ENCODE data around the gene DHFR2. TPM values are rescaled to one million over a fixed set of nuclear protein-coding genes. Genes with fewer than 3 reads are reported as not detected.

DHFR2 gene
- total RNA-seq, 1 experiment from 2014 or later: 7.9 TPM

DNA sequence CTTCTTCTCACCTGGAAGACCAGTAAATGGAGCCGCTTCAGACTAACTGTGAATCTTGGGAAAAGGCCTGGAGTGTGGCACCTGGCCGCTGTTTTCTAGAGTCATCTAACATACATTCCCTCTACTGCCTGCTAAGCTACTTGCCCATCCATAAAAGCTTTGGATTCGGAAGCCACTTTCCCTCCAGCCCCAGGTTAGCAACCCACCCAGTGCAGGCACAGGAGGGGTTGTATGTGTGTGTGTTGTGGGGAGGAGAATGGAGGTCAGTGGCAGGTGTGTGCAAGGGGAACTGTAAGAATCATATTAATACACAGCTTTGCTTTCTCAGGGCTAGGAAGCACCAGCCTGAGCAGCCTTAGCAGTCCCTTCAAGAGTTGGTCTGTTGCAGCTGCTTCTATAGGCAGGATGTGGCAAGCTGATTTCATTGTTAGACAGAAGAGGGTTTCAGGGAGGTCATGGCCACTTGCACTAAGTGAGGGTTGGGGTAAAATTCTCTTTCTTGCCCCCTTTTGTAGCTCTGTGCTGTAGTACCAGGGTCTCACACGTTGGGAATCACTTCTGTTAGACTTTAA, 9.1 kb upstream of the DHFR2 start:
- Histone ChIP-seq H3K27ac (ENCODE audit: low read length) (no peak overlapping the region), H2AFZ (ENCODE audit: low read length) (no peak overlapping the region), H3K9me2 (replicated peaks; ENCODE audit: insufficient read depth, low read length) (no peaks in the 10 kb centered on the region), H3K4me2 (ENCODE audit: low read depth, low read length, poor library complexity, severe bottlenecking) (no peak overlapping the region), H3K9me3 (ENCODE audit: low read length) (no peaks in the 10 kb centered on the region), H4K20me1 (ENCODE audit: insufficient read depth, low read depth, low read length) (no peaks in the 10 kb centered on the region), H3K36me3 (ENCODE audit: insufficient read depth, low read length) (peaks cover 24% of the 10 kb centered on the region), H3K4me3 (ENCODE audit: low read length) (no peak overlapping the region), H3K9ac (ENCODE audit: low read length) (no peak overlapping the region), H3K27me3 (ENCODE audit: low read length) (no peaks in the 10 kb centered on the region), H3K79me2 (ENCODE audit: low read length) (peaks cover 91% of the 10 kb centered on the region), H3K4me1 (ENCODE audit: low read length) (peaks cover 8% of the 10 kb centered on the region)
- no peak for DNase-seq

DNA sequence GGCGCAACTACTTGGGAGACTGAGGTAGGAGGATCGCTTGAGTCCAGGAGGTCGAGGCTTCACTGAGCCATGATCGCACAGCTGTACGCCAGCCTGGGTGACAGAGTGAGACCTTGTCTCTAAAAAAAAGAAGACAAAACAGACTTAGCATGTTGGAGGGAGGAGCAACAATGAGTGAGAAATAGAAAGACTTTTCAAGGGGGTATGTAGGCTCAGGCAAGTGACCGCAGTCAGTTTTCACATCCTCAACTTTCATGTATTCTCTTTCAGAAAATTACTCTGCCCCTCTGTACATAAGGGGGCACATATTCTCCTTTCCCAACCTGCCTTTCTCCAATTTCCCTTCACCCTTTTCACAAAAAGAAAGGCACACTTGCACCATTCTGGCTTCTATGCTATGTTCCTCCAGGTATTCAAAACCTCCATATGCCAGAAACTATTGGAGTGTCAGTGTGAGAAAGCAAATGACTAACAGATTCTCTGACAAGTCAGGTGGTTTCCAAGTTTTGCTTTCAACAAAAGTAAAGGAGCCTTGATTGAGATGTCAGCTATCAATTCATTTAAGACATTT, 7.7 kb upstream of the DHFR2 start:
- Histone ChIP-seq H4K20me1 (ENCODE audit: insufficient read depth, low read depth, low read length) (no peaks in the 10 kb centered on the region), H3K4me1 (ENCODE audit: low read length) (peaks cover 22% of the 10 kb centered on the region), H3K79me2 (ENCODE audit: low read length) (peaks cover 91% of the 10 kb centered on the region), H3K4me2 (ENCODE audit: low read depth, low read length, poor library complexity, severe bottlenecking) (no peak overlapping the region), H2AFZ (ENCODE audit: low read length) (no peak overlapping the region), H3K27ac (ENCODE audit: low read length) (no peak overlapping the region), H3K4me3 (ENCODE audit: low read length) (no peak overlapping the region), H3K9ac (ENCODE audit: low read length) (no peak overlapping the region), H3K36me3 (ENCODE audit: insufficient read depth, low read length) (peaks cover 24% of the 10 kb centered on the region), H3K9me3 (ENCODE audit: low read length) (no peaks in the 10 kb centered on the region), H3K27me3 (ENCODE audit: low read length) (no peaks in the 10 kb centered on the region), H3K9me2 (replicated peaks; ENCODE audit: insufficient read depth, low read length) (no peaks in the 10 kb centered on the region)
- DNase-seq: no peak

DNA sequence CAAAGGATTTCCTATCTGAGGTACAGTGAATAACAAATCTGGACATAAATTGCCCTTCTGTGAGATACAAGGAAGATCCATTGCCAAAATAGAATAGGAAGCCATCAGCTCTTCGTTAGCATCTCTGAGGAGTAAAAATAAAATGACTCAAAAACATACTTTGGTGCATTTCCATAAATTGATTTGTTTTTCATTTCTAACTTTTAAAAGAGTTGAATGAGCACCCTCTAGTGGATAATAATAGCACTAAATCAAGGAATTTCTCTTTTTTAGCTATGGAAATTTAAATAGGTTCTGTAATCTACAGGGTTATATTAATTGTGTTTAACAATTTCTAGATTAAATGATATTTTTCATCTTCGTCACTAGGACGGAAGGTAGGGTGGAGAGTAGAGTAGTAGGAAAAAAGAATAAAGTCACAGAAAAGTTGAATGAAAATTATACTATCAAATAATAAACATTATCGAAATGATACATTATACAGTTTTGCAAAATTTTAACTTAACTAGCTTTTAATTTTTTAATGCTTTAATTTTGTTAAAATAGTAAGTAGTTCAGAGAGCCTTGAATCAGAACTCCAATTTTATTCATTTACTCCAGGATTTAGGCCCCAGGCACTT, 6.6 kb upstream of the DHFR2 start:
- no peaks in the 10 kb centered on the region for H3K9me3 ChIP-seq (ENCODE audit: low read length)
- peaks cover 22% of the 10 kb centered on the region for H3K36me3 ChIP-seq (ENCODE audit: insufficient read depth, low read length)
- peaks cover 91% of the 10 kb centered on the region for H3K79me2 ChIP-seq (ENCODE audit: low read length)
- H3K4me1 ChIP-seq (ENCODE audit: low read length): peaks cover 33% of the 10 kb centered on the region
- H2AFZ ChIP-seq (ENCODE audit: low read length): no peak overlapping the region
- H4K20me1 ChIP-seq (ENCODE audit: insufficient read depth, low read depth, low read length): no peaks in the 10 kb centered on the region
- H3K4me2 ChIP-seq (ENCODE audit: low read depth, low read length, poor library complexity, severe bottlenecking): peak overlapping the region; percentile 4
- DNase-seq: peak; percentile 74
- H3K9ac ChIP-seq (ENCODE audit: low read length): no peak overlapping the region
- no peak overlapping the region for H3K4me3 ChIP-seq (ENCODE audit: low read length)
- H3K9me2 ChIP-seq (replicated peaks; ENCODE audit: insufficient read depth, low read length): no peaks in the 10 kb centered on the region
- no peak overlapping the region for H3K27ac ChIP-seq (ENCODE audit: low read length)
- H3K27me3 ChIP-seq (ENCODE audit: low read length): no peaks in the 10 kb centered on the region

DNA sequence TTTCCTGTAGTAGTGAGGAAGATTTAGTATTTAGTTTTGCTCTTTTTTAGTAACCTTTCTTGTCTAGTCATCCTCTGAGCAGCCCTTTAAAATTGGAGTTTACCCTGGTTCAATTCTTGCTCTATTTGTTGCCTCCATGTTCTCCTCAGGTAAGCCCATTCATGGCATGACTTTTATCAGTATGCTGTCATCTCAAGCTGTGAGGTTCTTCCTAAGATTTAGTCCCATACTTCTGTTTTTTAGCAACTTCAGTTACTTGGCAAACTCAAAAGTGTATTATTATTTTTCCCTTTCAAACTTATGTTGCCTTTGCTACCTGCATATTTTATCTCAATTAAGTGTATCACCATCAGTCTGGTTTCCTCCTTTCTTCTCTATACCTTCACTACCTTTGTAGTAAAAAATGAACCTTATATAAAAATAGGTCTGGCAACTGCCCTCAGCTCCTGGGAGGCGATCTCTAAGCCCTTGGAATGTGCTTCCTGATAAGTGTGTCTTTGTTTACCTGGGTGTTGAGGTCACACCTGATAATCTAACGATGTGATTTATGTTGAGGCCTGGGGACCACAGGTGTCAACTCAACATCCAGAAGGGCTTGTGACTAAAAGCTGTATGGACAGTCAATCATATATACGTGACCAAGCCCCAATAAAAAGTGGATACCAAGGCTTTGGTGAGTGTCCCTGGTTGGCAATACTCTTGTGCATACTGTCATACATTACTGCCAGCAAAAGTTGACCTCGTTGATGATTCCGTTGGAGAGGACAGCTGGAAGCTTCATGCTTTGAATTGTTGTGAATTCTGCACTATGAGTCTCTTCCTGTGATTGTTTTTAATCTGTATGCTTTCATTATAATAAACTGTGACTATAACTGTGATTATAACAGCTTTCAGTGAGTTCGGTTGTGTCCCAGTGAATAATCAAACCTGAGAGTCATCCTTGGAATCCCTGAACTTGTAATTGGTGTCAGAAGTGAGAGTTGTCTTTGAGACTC, 4.1 kb upstream of the DHFR2 start:
- peak overlapping the region; percentile 96 for H3K4me2 ChIP-seq (ENCODE audit: low read depth, low read length, poor library complexity, severe bottlenecking)
- peak overlapping the region; percentile 59 for H3K27ac ChIP-seq (ENCODE audit: low read length)
- H4K20me1 ChIP-seq (ENCODE audit: insufficient read depth, low read depth, low read length): no peaks in the 10 kb centered on the region
- H3K27me3 ChIP-seq (ENCODE audit: low read length): no peaks in the 10 kb centered on the region
- H3K36me3 ChIP-seq (ENCODE audit: insufficient read depth, low read length): peaks cover 16% of the 10 kb centered on the region
- no peak overlapping the region for H2AFZ ChIP-seq (ENCODE audit: low read length)
- peaks cover 89% of the 10 kb centered on the region for H3K79me2 ChIP-seq (ENCODE audit: low read length)
- H3K9me2 ChIP-seq (replicated peaks; ENCODE audit: insufficient read depth, low read length): no peaks in the 10 kb centered on the region
- H3K9me3 ChIP-seq (ENCODE audit: low read length): no peaks in the 10 kb centered on the region
- no peak overlapping the region for H3K4me3 ChIP-seq (ENCODE audit: low read length)
- DNase-seq: no peak
- no peak overlapping the region for H3K9ac ChIP-seq (ENCODE audit: low read length)
- peaks cover 44% of the 10 kb centered on the region for H3K4me1 ChIP-seq (ENCODE audit: low read length)

DNA sequence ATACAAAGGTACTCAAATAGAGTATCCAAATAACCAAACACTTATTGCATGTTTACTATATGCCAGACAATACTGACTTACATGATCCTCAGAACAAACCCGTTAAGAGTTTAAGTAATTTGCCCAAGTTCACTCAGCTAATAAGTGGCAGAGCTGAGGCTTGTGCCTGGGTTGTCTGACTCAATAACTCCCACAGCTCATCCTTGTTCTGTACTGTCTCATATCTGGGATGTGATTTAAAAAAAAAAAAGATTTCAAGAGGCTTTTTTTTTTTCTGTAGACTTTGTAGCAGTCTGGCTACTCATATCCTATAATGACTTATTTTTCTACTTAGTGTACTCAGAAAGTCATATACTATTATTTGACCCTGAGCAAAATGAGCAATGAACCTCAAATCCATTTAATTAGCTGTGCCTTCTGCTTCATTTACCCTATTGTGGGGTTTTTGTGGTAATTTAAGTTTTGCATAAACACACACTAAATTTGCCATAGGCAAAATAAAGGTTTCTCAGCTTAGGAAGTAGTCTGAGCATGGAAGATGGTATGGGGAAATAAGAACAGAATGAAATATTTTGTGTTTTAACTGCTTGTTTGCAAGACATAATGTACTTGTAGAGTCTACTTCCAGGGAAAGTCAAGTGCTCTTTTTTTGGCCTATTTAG, 3.2 kb upstream of the DHFR2 start:
- Histone ChIP-seq H3K9me2 (replicated peaks; ENCODE audit: insufficient read depth, low read length) (no peaks in the 10 kb centered on the region), H3K4me1 (ENCODE audit: low read length) (peaks cover 50% of the 10 kb centered on the region), H3K27ac (ENCODE audit: low read length) (peak overlapping the region; percentile 59), H3K9me3 (ENCODE audit: low read length) (no peaks in the 10 kb centered on the region), H3K4me3 (ENCODE audit: low read length) (peak overlapping the region; percentile 75; the same call in 1 of the 2 replicates), H3K79me2 (ENCODE audit: low read length) (peaks cover 85% of the 10 kb centered on the region), H4K20me1 (ENCODE audit: insufficient read depth, low read depth, low read length) (no peaks in the 10 kb centered on the region), H3K36me3 (ENCODE audit: insufficient read depth, low read length) (peaks cover 14% of the 10 kb centered on the region), H2AFZ (ENCODE audit: low read length) (no peak overlapping the region), H3K27me3 (ENCODE audit: low read length) (no peaks in the 10 kb centered on the region), H3K4me2 (ENCODE audit: low read depth, low read length, poor library complexity, severe bottlenecking) (peak overlapping the region; percentile 96), H3K9ac (ENCODE audit: low read length) (0 out of 2 replicates have a peak overlapping the region, but pooled peaks have one; percentile 24)
- DNase-seq: peak; percentile 59

DNA sequence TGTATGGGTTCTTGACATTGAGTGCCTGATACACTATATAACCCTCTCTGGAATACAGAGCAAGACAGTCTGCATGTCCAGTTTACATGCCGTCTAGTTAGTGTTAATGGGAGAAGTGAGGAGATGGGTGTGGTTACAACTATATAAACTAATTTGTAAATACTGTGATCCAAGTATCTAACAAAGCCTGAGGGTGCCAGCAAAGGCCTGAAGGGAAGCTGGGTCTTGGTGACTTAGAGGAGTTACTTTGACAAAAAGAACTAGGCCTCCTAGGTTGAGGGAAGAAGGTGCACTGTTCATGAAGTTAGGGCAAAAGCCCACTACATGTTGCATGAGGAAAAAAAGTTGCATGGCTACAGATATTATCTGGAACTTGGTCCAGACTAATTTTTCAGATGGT, 2.4 kb upstream of the DHFR2 start:
- Histone ChIP-seq H3K4me1 (ENCODE audit: low read length) (peaks cover 50% of the 10 kb centered on the region), H3K9ac (ENCODE audit: low read length) (peak overlapping the region; percentile 82), H3K4me3 (ENCODE audit: low read length) (peak overlapping the region; percentile 75), H3K36me3 (ENCODE audit: insufficient read depth, low read length) (peaks cover 14% of the 10 kb centered on the region), H3K79me2 (ENCODE audit: low read length) (peaks cover 78% of the 10 kb centered on the region), H3K4me2 (ENCODE audit: low read depth, low read length, poor library complexity, severe bottlenecking) (peak overlapping the region; percentile 96), H3K9me2 (replicated peaks; ENCODE audit: insufficient read depth, low read length) (no peaks in the 10 kb centered on the region), H2AFZ (ENCODE audit: low read length) (no peak overlapping the region), H3K27ac (ENCODE audit: low read length) (peak overlapping the region; percentile 59), H3K27me3 (ENCODE audit: low read length) (no peaks in the 10 kb centered on the region), H4K20me1 (ENCODE audit: insufficient read depth, low read depth, low read length) (no peaks in the 10 kb centered on the region), H3K9me3 (ENCODE audit: low read length) (no peaks in the 10 kb centered on the region)
- DNase-seq: peak; percentile 53

DNA sequence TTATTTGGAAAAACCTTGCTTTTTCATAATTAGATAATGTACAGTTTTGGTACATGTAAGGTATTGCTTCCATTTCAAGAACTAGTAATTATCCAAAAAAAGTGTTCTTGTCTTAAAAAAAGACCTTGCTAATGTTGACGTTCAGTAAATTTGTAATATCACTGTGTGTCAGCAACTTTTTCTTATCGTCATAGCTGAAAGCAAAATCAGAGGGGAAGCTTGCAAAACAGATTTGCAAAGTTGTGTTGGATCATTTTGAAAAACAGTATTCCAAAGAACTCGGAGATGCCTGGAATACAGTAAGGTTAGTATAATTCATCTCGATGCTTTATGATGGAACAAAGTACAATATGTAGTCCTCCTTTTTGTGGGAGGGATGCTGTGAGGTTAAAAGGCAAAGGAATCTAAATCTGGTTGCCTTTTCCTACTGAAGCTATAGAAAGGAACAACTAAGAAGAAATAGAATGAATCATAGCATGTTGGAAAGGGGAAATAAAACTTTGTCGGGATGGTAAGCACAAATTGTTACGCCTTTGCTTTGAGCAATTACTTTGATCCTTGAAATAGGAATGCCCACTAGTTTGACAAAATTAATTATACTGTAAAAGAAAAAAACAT, 1.6 kb upstream of the DHFR2 start:
- peaks cover 49% of the 10 kb centered on the region for H3K4me1 ChIP-seq (ENCODE audit: low read length)
- H3K9me2 ChIP-seq (replicated peaks; ENCODE audit: insufficient read depth, low read length): no peaks in the 10 kb centered on the region
- no peak overlapping the region for H2AFZ ChIP-seq (ENCODE audit: low read length)
- H3K9ac ChIP-seq (ENCODE audit: low read length): peak overlapping the region; percentile 82
- no peaks in the 10 kb centered on the region for H3K9me3 ChIP-seq (ENCODE audit: low read length)
- H3K27ac ChIP-seq (ENCODE audit: low read length): no peak overlapping the region
- peaks cover 14% of the 10 kb centered on the region for H3K36me3 ChIP-seq (ENCODE audit: insufficient read depth, low read length)
- H3K4me3 ChIP-seq (ENCODE audit: low read length): peak overlapping the region; percentile 75
- H4K20me1 ChIP-seq (ENCODE audit: insufficient read depth, low read depth, low read length): no peaks in the 10 kb centered on the region
- H3K27me3 ChIP-seq (ENCODE audit: low read length): no peaks in the 10 kb centered on the region
- peak; percentile 52 for DNase-seq
- H3K4me2 ChIP-seq (ENCODE audit: low read depth, low read length, poor library complexity, severe bottlenecking): peak overlapping the region; percentile 96
- peaks cover 70% of the 10 kb centered on the region for H3K79me2 ChIP-seq (ENCODE audit: low read length)
